Gastrocnemius medialis (tissue), 4 donors: ENCODE results near the gene ELF4.

Experiments
- POLR2A ChIP-seq, 2 donors: fragments of 450-650 bp; IDR thresholded peaks; one replicate each; pipeline ENCODE4 v1.6.1; 2017; ENCODE audit warnings: antibody characterized with exemption in 2 of 2, mild to moderate bottlenecking in 2 of 2, moderate library complexity in 2 of 2
- TF ChIP-seq, protein P1 (sequence below), 5 experiments: fragments of 450-650 bp in 3 of 5; fragments of 200-600 bp in 2 of 5; sonication (generic) in 2 of 5; IDR thresholded peaks in 4 of 5; conservative IDR thresholded peaks in 1 of 5; 1 replicate in 4 of 5; 2 replicates in 1 of 5; pipeline ENCODE4 v1.5.1; 2016 to 2019; ENCODE audit warnings: antibody characterized with exemption in 5 of 5, mild to moderate bottlenecking in 3 of 5, moderate library complexity in 3 of 5

DNA sequence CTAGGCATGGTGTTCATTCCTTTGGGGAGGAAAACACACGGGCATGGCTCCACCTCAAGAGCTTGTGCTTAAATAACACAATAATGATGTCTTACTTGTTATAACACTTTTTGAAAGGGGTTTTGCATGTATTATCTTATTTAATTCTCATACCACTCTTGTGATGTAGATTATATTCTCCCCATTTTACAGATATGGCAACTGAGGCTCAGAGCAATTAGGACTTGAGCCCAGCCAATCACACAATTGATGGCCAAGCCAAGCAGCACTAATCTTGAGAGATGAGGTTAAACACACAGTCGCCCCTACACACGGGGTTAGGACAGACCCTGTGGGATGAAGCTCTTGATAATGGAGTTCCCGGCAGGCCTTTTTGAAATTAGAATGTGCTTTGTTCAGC is 82.7 kb downstream of the ELF4 start:
- no peak for TF ChIP-seq POLR2A (IDR thresholded peaks at IDR 0.05)
- TF ChIP-seq, protein P1, sequence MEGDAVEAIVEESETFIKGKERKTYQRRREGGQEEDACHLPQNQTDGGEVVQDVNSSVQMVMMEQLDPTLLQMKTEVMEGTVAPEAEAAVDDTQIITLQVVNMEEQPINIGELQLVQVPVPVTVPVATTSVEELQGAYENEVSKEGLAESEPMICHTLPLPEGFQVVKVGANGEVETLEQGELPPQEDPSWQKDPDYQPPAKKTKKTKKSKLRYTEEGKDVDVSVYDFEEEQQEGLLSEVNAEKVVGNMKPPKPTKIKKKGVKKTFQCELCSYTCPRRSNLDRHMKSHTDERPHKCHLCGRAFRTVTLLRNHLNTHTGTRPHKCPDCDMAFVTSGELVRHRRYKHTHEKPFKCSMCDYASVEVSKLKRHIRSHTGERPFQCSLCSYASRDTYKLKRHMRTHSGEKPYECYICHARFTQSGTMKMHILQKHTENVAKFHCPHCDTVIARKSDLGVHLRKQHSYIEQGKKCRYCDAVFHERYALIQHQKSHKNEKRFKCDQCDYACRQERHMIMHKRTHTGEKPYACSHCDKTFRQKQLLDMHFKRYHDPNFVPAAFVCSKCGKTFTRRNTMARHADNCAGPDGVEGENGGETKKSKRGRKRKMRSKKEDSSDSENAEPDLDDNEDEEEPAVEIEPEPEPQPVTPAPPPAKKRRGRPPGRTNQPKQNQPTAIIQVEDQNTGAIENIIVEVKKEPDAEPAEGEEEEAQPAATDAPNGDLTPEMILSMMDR (IDR thresholded peaks at IDR 0.05 in 4 of 5, conservative IDR thresholded peaks at IDR 0.05 in 1 of 5): no peak
